HG02623 (cell line): Measurements from ENCODE around the gene MEGF11.
"Not testable (repeated sequence)": the region's sequence is repeated elsewhere in the genome, so short reads cannot be mapped to it uniquely, and the experiment has no call there.

Experiments used
- ATAC-seq: cut with Tn5 transposase; IDR thresholded peaks from one replicate; pipeline ENCODE4 v1.9.1; 2021; ENCODE audit warnings: moderate library complexity; ENCODE audit not compliant: unreplicated experiment

The MEGF11 gene

GRCh38 chr15:65870889-65871533, 382.5 kb downstream of the MEGF11 start:
- ATAC-seq: no peak

GRCh38 chr15:65869954-65870871, 383.3 kb downstream of the MEGF11 start:
- ATAC-seq: no peak

GRCh38 chr15:65869126-65869953, 384.2 kb downstream of the MEGF11 start, which contains the start of gene RAB11A:
TSS of gene RAB11A (plus strand) at chr15:65869491. CDS start at chr15:65869586, 95 bp downstream.
- peak; percentile 81 for ATAC-seq

- ATAC-seq: no peak
Observed at GRCh38 chr15:65868546-65869125, 384.9 kb downstream of the MEGF11 start.

- not testable (repeated sequence) for ATAC-seq
Observed at GRCh38 chr15:65867933-65868332, 385.6 kb downstream of the MEGF11 start.

GRCh38 chr15:65867244-65867643, 386.3 kb downstream of the MEGF11 start:
- no peak for ATAC-seq

- ATAC-seq: no peak
Observed at GRCh38 chr15:65863106-65863505, 390.4 kb downstream of the MEGF11 start.

GRCh38 chr15:65862682-65863081, 390.9 kb downstream of the MEGF11 start:
- no peak for ATAC-seq

GRCh38 chr15:65857718-65858402, 395.7 kb downstream of the MEGF11 start:
- ATAC-seq: no peak

- ATAC-seq: no peak
Observed at GRCh38 chr15:65856821-65857455, 396.6 kb downstream of the MEGF11 start.

- ATAC-seq: no peak
Observed at GRCh38 chr15:65851981-65852380, 401.6 kb downstream of the MEGF11 start.

GRCh38 chr15:65847989-65848388, 405.6 kb downstream of the MEGF11 start:
- ATAC-seq: no peak

GRCh38 chr15:65845826-65846519, 407.6 kb downstream of the MEGF11 start:
- ATAC-seq: no peak
